ENCODE results near the gene TYK2.
A peak's percentile ranks its signal among the peaks of the same experiment; 100 is the strongest.
"Not testable (repeated sequence)": the region's sequence is repeated elsewhere in the genome, so short reads cannot be mapped to it uniquely, and the experiment has no call there.

The TYK2 gene

DNA sequence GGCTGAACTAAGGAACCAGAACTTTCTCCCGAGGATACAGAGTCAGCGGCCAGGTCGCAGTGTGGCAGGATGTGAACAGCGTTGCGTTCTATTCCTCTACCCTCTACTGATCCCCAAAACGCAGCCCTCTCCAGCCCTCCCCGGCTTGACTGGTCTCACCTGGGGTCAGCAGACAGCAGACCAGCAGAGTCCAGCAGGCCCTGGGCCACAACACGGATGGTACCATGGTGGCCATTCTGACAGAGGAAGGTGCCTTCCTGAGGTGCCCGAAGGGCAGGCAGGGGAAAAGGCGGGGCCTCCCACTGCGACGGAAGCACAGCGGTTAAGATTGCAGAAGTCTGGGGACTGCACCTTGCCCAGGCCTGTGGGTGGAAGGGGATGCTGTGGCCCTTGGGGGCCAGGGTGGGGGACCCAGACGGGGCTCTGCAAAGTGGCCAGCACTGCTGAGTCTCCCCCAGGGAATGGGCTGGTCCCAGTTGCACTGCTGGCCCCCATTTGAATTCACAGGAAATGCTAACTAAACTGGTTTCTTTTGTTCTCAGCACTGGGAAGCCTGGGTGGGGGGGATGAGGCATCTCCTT lies 40.9 kb downstream of the TYK2 start, which contains the start of gene ICAM3:
Gene ICAM3, minus strand, starts transcription at position 245 of the 581 bp plus-strand sequence. Its CDS starts 10 bp downstream, at position 235.
- H3K14ac ChIP-seq (ENCODE audit: low read length in 2 of 2) = no peak within 1 kb of the TSS
- H4K91ac ChIP-seq (ENCODE audit: low read length) = no peak within 1 kb of the TSS
- no peak within 1 kb of the TSS for H2AK5ac ChIP-seq (ENCODE audit: low read length, severe bottlenecking)
- no peak within 1 kb of the TSS for H3K23ac ChIP-seq (ENCODE audit: low read length in 2 of 2)
- H2BK120ac ChIP-seq (ENCODE audit: low read depth, low read length) = no peak within 1 kb of the TSS
- WGBS = 72% methylated on average over 14 of the region's 14 CpGs
- H3K9me3 ChIP-seq (ENCODE audit: control insufficient read depth, low read length) = no peaks in the 10 kb centered on the region
- H3K4me2 ChIP-seq (ENCODE audit: low read length, poor library complexity, severe bottlenecking) = no peak within 1 kb of the TSS
- peaks cover 0 to 3% of the 10 kb centered on the region in 2 experiments for H3K27me3 ChIP-seq (ENCODE audit: control insufficient read depth in 1 of 2, insufficient read depth in 1 of 2, low read length in 2 of 2)
- H3K79me1 ChIP-seq (replicated peaks; ENCODE audit: low read length, poor library complexity, severe bottlenecking) = peaks cover 1% of the 10 kb centered on the region
- H3K4me1 ChIP-seq (ENCODE audit: control insufficient read depth, insufficient read depth, low read depth, low read length) = peaks cover 7% of the 10 kb centered on the region
- no peak within 1 kb of the TSS for H3K18ac ChIP-seq (ENCODE audit: low read depth in 1 of 2, low read length in 2 of 2)
- H3K36me3 ChIP-seq (ENCODE audit: control insufficient read depth in 1 of 2, insufficient read depth in 2 of 2, low read depth in 1 of 2, low read length in 2 of 2) = no peaks in the 10 kb centered on the region
- H2BK5ac ChIP-seq (ENCODE audit: low read depth, low read length, poor library complexity, severe bottlenecking) = no peak within 1 kb of the TSS
- H2BK12ac ChIP-seq (ENCODE audit: low read length in 2 of 2) = no peak within 1 kb of the TSS
- H3K4ac ChIP-seq (ENCODE audit: low read depth in 1 of 2, low read length in 2 of 2) = no peak within 1 kb of the TSS
- H3K9ac ChIP-seq (ENCODE audit: low read length) = no peak within 1 kb of the TSS
- DNase-seq = no peak
- no peak within 1 kb of the TSS for H3K27ac ChIP-seq (ENCODE audit: low read length, poor library complexity, severe bottlenecking)
- no peak within 1 kb of the TSS for H2BK15ac ChIP-seq (ENCODE audit: low read depth, poor library complexity, severe bottlenecking)
- no peak within 1 kb of the TSS for H4K8ac ChIP-seq (ENCODE audit: low read length)
- H3K4me3 ChIP-seq (ENCODE audit: insufficient read depth in 1 of 2, low read depth in 1 of 2, low read length in 2 of 2) = no peak within 1 kb of the TSS
- H2AFZ ChIP-seq (ENCODE audit: low read depth, low read length) = no peak within 1 kb of the TSS

DNA sequence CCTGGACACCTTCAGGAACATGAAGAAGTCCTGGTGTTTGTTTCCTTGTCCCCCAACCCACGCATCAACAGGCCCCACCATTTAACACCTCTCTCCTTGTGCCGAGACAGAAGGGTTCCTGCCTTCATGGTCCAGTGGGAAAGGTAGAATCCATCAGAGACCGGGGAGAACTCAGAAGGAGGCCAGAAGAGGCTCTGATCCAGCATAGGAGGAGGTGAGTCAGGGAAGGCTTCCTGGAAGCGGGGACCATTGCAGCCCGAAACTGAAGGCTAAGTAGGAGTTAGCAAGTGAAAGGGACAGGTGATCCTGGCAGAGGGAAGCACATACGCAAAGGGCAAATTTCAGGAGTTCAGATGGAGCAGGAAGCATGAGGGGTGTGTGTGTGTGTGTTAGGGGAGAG lies 41.4 kb downstream of the TYK2 start:
- Histone ChIP-seq H2BK15ac (ENCODE audit: low read depth, poor library complexity, severe bottlenecking) (no peak overlapping the region), H3K27ac (ENCODE audit: low read length, poor library complexity, severe bottlenecking) (no peak overlapping the region), H2AFZ (ENCODE audit: low read depth, low read length) (no peak overlapping the region), H3K4me2 (ENCODE audit: low read length, poor library complexity, severe bottlenecking) (no peak overlapping the region), H3K18ac (ENCODE audit: low read depth in 1 of 2, low read length in 2 of 2) (no peak overlapping the region), H4K8ac (ENCODE audit: low read length) (no peak overlapping the region), H3K14ac (ENCODE audit: low read length in 2 of 2) (no peak overlapping the region), H3K4me3 (ENCODE audit: insufficient read depth in 1 of 2, low read depth in 1 of 2, low read length in 2 of 2) (no peak overlapping the region), H2AK5ac (ENCODE audit: low read length, severe bottlenecking) (no peak overlapping the region), H2BK120ac (ENCODE audit: low read depth, low read length) (no peak overlapping the region), H3K36me3 (ENCODE audit: control insufficient read depth in 1 of 2, insufficient read depth in 2 of 2, low read depth in 1 of 2, low read length in 2 of 2) (no peaks in the 10 kb centered on the region), H3K23ac (ENCODE audit: low read length in 2 of 2) (no peak overlapping the region), H3K4ac (ENCODE audit: low read depth in 1 of 2, low read length in 2 of 2) (no peak overlapping the region), H2BK5ac (ENCODE audit: low read depth, low read length, poor library complexity, severe bottlenecking) (no peak overlapping the region), H3K79me1 (replicated peaks; ENCODE audit: low read length, poor library complexity, severe bottlenecking) (peaks cover 6% of the 10 kb centered on the region), H2BK12ac (ENCODE audit: low read length in 2 of 2) (no peak overlapping the region), H4K91ac (ENCODE audit: low read length) (no peak overlapping the region), H3K9me3 (ENCODE audit: control insufficient read depth, low read length) (no peaks in the 10 kb centered on the region), H3K4me1 (ENCODE audit: control insufficient read depth, insufficient read depth, low read depth, low read length) (peaks cover 12% of the 10 kb centered on the region), H3K9ac (ENCODE audit: low read length) (no peak overlapping the region), H3K27me3 (ENCODE audit: control insufficient read depth in 1 of 2, insufficient read depth in 1 of 2, low read length in 2 of 2) (peaks cover 0 to 3% of the 10 kb centered on the region in 2 experiments)
- WGBS = 96% methylated on average over 6 of the region's 6 CpGs
- DNase-seq = no peak

GRCh38 chr19:10336725-10337124 lies 43.6 kb downstream of the TYK2 start:
- not testable (repeated sequence) for H3K4me2 ChIP-seq (ENCODE audit: low read length, poor library complexity, severe bottlenecking); H2AK5ac ChIP-seq (ENCODE audit: low read length, severe bottlenecking); H2BK5ac ChIP-seq (ENCODE audit: low read depth, low read length, poor library complexity, severe bottlenecking); H3K4ac ChIP-seq (ENCODE audit: low read depth in 1 of 2, low read length in 2 of 2); H3K23ac ChIP-seq (ENCODE audit: low read length in 2 of 2); H4K8ac ChIP-seq (ENCODE audit: low read length); H3K18ac ChIP-seq (ENCODE audit: low read depth in 1 of 2, low read length in 2 of 2); H3K27ac ChIP-seq (ENCODE audit: low read length, poor library complexity, severe bottlenecking); H3K79me1 ChIP-seq (replicated peaks; ENCODE audit: low read length, poor library complexity, severe bottlenecking); H2BK120ac ChIP-seq (ENCODE audit: low read depth, low read length); H3K4me3 ChIP-seq (ENCODE audit: insufficient read depth in 1 of 2, low read depth in 1 of 2, low read length in 2 of 2); H2BK12ac ChIP-seq (ENCODE audit: low read length in 2 of 2); H3K9me3 ChIP-seq (ENCODE audit: control insufficient read depth, low read length); H3K36me3 ChIP-seq (ENCODE audit: control insufficient read depth in 1 of 2, insufficient read depth in 2 of 2, low read depth in 1 of 2, low read length in 2 of 2); H4K91ac ChIP-seq (ENCODE audit: low read length); H3K9ac ChIP-seq (ENCODE audit: low read length); H2AFZ ChIP-seq (ENCODE audit: low read depth, low read length); H2BK15ac ChIP-seq (ENCODE audit: low read depth, poor library complexity, severe bottlenecking); H3K27me3 ChIP-seq (ENCODE audit: control insufficient read depth in 1 of 2, insufficient read depth in 1 of 2, low read length in 2 of 2); DNase-seq; H3K14ac ChIP-seq (ENCODE audit: low read length in 2 of 2)
- peaks cover 21% of the 10 kb centered on the region for H3K4me1 ChIP-seq (ENCODE audit: control insufficient read depth, insufficient read depth, low read depth, low read length)
- WGBS = 82% methylated on average over 9 of the region's 9 CpGs

GRCh38 chr19:10335352-10335985 lies 44.9 kb downstream of the TYK2 start:
- H3K4me3 ChIP-seq (ENCODE audit: insufficient read depth in 1 of 2, low read depth in 1 of 2, low read length in 2 of 2) = peak overlapping the region in 1 of 2 experiments; percentile 97
- no peaks in the 10 kb centered on the region for H3K9me3 ChIP-seq (ENCODE audit: control insufficient read depth, low read length)
- no peak overlapping the region for H3K4me2 ChIP-seq (ENCODE audit: low read length, poor library complexity, severe bottlenecking)
- peak overlapping the region; percentile 52 for H4K8ac ChIP-seq (ENCODE audit: low read length)
- H2BK15ac ChIP-seq (ENCODE audit: low read depth, poor library complexity, severe bottlenecking) = peak overlapping the region; percentile 6
- H3K79me1 ChIP-seq (replicated peaks; ENCODE audit: low read length, poor library complexity, severe bottlenecking) = peaks cover 9% of the 10 kb centered on the region
- H3K27me3 ChIP-seq (ENCODE audit: control insufficient read depth in 1 of 2, insufficient read depth in 1 of 2, low read length in 2 of 2) = peaks cover 0 to 3% of the 10 kb centered on the region in 2 experiments
- H3K18ac ChIP-seq (ENCODE audit: low read depth in 1 of 2, low read length in 2 of 2) = peak overlapping the region; percentile 19 to 40
- peaks cover 0 to 1% of the 10 kb centered on the region in 2 experiments for H3K36me3 ChIP-seq (ENCODE audit: control insufficient read depth in 1 of 2, insufficient read depth in 2 of 2, low read depth in 1 of 2, low read length in 2 of 2)
- no peak overlapping the region for H2AK5ac ChIP-seq (ENCODE audit: low read length, severe bottlenecking)
- no peak overlapping the region for H2AFZ ChIP-seq (ENCODE audit: low read depth, low read length)
- peaks cover 21% of the 10 kb centered on the region for H3K4me1 ChIP-seq (ENCODE audit: control insufficient read depth, insufficient read depth, low read depth, low read length)
- no peak overlapping the region for H3K23ac ChIP-seq (ENCODE audit: low read length in 2 of 2)
- no peak for DNase-seq
- no peak overlapping the region for H3K4ac ChIP-seq (ENCODE audit: low read depth in 1 of 2, low read length in 2 of 2)
- WGBS = 70% methylated on average over 26 of the region's 26 CpGs
- no peak overlapping the region for H3K14ac ChIP-seq (ENCODE audit: low read length in 2 of 2)
- H2BK12ac ChIP-seq (ENCODE audit: low read length in 2 of 2) = peak overlapping the region in 1 of 2 experiments; percentile 33
- peak overlapping the region; percentile 70 for H4K91ac ChIP-seq (ENCODE audit: low read length)
- peak overlapping the region; percentile 58 for H3K9ac ChIP-seq (ENCODE audit: low read length)
- no peak overlapping the region for H2BK120ac ChIP-seq (ENCODE audit: low read depth, low read length)
- no peak overlapping the region for H2BK5ac ChIP-seq (ENCODE audit: low read depth, low read length, poor library complexity, severe bottlenecking)
- no peak overlapping the region for H3K27ac ChIP-seq (ENCODE audit: low read length, poor library complexity, severe bottlenecking)
